Erythroblast (primary cell): ENCODE measurements around the gene LGMN.
"Not testable (repeated sequence)": the region's sequence is repeated elsewhere in the genome, so short reads cannot be mapped to it uniquely, and the experiment has no call there.

Experiments used
- DNase-seq, 2 experiments: peaks; one replicate each; lab custom pipeline; 2025; lab: John Stamatoyannopoulos, UW
- GATA1 ChIP-seq: IDR thresholded peaks from 2 replicates; pipeline ENCODE4 v1.6.1; 2011; ENCODE audit warnings: low read depth, mild to moderate bottlenecking, control low read depth, low read length, moderate library complexity
- POLR2A ChIP-seq: IDR thresholded peaks from 2 replicates; pipeline ENCODE4 v1.6.1; 2011; ENCODE audit warnings: mild to moderate bottlenecking, low read length

Gene LGMN

GRCh38 chr14:92774572-92774971 lies 26.1 kb upstream of the LGMN start:
- DNase-seq = no peak
- no peak for TF ChIP-seq POLR2A
- no peak for TF ChIP-seq GATA1

- DNase-seq = no peak
- TF ChIP-seq POLR2A (no peak), GATA1 (no peak)
These were observed 22.1 kb upstream of the LGMN start for GRCh38 chr14:92770484-92770883.

GRCh38 chr14:92768795-92769194 lies 20.4 kb upstream of the LGMN start:
- no peak for DNase-seq
- no peak for TF ChIP-seq POLR2A
- TF ChIP-seq GATA1 = no peak

GRCh38 chr14:92768236-92768635 lies 19.8 kb upstream of the LGMN start:
- DNase-seq = not testable (repeated sequence)

GRCh38 chr14:92763666-92764631 lies 15.5 kb upstream of the LGMN start:
- not testable (repeated sequence) for DNase-seq

- TF ChIP-seq GATA1 = no peak
- TF ChIP-seq POLR2A = no peak
- DNase-seq = no peak
These were observed 12.0 kb upstream of the LGMN start for GRCh38 chr14:92760524-92760805.

- DNase-seq = no peak
- TF ChIP-seq GATA1 (no peak), POLR2A (no peak)
These were observed 11.5 kb upstream of the LGMN start for GRCh38 chr14:92759679-92760523.

GRCh38 chr14:92759300-92759678 lies 10.9 kb upstream of the LGMN start:
- no peak for DNase-seq
- no peak for TF ChIP-seq POLR2A
- no peak for TF ChIP-seq GATA1

GRCh38 chr14:92756446-92756845 lies 8.0 kb upstream of the LGMN start:
- no peak for DNase-seq
- TF ChIP-seq GATA1 (no peak), POLR2A (no peak)

- peak; percentile 17 to 30 for DNase-seq
- no peak for TF ChIP-seq GATA1
These were observed 7.1 kb upstream of the LGMN start for GRCh38 chr14:92755495-92755894.

GRCh38 chr14:92754966-92755365 lies 6.5 kb upstream of the LGMN start:
- TF ChIP-seq POLR2A (no peak), GATA1 (no peak)
- DNase-seq = no peak

- DNase-seq = no peak
- no peak for TF ChIP-seq GATA1
- TF ChIP-seq POLR2A = no peak
These were observed 4.8 kb upstream of the LGMN start for GRCh38 chr14:92753250-92753649.

- DNase-seq = no peak
- TF ChIP-seq POLR2A = no peak
These were observed 3.4 kb upstream of the LGMN start for GRCh38 chr14:92751819-92752218.

GRCh38 chr14:92750994-92751400 lies 2.6 kb upstream of the LGMN start:
- DNase-seq = no peak
- no peak for TF ChIP-seq GATA1
- TF ChIP-seq POLR2A = no peak

- peak in 1 of 2 experiments; percentile 9 for DNase-seq
These were observed 1.8 kb upstream of the LGMN start for GRCh38 chr14:92750222-92750728.
